Neutrophil (primary cell): ENCODE data around the gene TUBA4B.
"Not testable (repeated sequence)": the region's sequence is repeated elsewhere in the genome, so short reads cannot be mapped to it uniquely, and the experiment has no call there.

Experiments
- H3K27ac ChIP-seq: fragments of 200-600 bp; sonication (generic); 2 replicates; pipeline ENCODE4 v1.5.1; 2016; ENCODE audit warnings: mild to moderate bottlenecking, moderate library complexity
- H3K27me3 ChIP-seq: fragments of 200-600 bp; sonication (generic); 2 replicates; pipeline ENCODE4 v1.6.0; 2016; ENCODE audit warnings: mild to moderate bottlenecking
- H3K36me3 ChIP-seq: fragments of 200-600 bp; sonication (generic); 2 replicates; pipeline ENCODE4 v1.5.1; 2017
- H3K4me1 ChIP-seq, 2 experiments: fragments of 200-600 bp in 1 of 2; sonication (generic) in 1 of 2; 1 replicate in 1 of 2; 2 replicates in 1 of 2; pipeline versions ENCODE4 v1.5.1 to v1.6.1; 2013 to 2016; ENCODE audit warnings: low read depth in 1 of 2, low read length in 1 of 2, mild to moderate bottlenecking in 1 of 2, moderate library complexity in 1 of 2; ENCODE audit not compliant: control insufficient read depth in 1 of 2, insufficient read depth in 1 of 2
- H3K4me3 ChIP-seq, 2 experiments: fragments of 200-600 bp in 1 of 2; sonication (generic) in 1 of 2; 1 replicate in 1 of 2; 2 replicates in 1 of 2; pipeline ENCODE4 v1.5.1; 2013 to 2016; ENCODE audit warnings: low read depth in 1 of 2, low read length in 1 of 2, mild to moderate bottlenecking in 1 of 2, moderate library complexity in 1 of 2
- H3K9me3 ChIP-seq: fragments of 200-600 bp; sonication (generic); 2 replicates; pipeline ENCODE4 v1.5.1; 2016
- TF ChIP-seq, protein P1 (sequence below): fragments of 200-600 bp; sonication (generic); IDR thresholded peaks from 2 replicates; pipeline ENCODE4 v1.5.1; 2016; ENCODE audit warnings: antibody characterized with exemption

The TUBA4B gene

DNA sequence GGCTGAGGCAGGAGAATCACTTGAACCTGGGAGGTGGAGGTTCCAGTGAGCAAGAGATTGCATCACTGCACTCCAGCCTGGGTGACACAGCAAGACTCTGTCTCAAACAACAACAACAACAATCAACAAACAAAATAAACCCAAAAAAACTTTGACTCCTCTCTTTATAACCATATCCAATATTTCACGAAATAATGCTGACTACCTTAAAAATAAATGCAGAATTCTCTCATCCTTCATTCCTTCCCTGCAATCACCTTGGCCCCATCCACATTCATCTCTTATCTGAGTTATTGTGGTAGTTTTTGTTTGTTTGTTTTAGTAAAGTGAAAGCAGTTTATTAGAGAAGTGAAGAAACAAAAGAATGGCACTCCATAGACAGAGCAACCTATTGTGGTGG is 53.0 kb downstream of the TUBA4B start:
- peaks cover 100% of the 10 kb centered on the region for H3K27me3 ChIP-seq
- H3K4me3 ChIP-seq: no peak overlapping the region
- no peaks in the 10 kb centered on the region for H3K36me3 ChIP-seq
- no peak overlapping the region for H3K27ac ChIP-seq
- H3K9me3 ChIP-seq: no peaks in the 10 kb centered on the region
- TF ChIP-seq, protein P1, sequence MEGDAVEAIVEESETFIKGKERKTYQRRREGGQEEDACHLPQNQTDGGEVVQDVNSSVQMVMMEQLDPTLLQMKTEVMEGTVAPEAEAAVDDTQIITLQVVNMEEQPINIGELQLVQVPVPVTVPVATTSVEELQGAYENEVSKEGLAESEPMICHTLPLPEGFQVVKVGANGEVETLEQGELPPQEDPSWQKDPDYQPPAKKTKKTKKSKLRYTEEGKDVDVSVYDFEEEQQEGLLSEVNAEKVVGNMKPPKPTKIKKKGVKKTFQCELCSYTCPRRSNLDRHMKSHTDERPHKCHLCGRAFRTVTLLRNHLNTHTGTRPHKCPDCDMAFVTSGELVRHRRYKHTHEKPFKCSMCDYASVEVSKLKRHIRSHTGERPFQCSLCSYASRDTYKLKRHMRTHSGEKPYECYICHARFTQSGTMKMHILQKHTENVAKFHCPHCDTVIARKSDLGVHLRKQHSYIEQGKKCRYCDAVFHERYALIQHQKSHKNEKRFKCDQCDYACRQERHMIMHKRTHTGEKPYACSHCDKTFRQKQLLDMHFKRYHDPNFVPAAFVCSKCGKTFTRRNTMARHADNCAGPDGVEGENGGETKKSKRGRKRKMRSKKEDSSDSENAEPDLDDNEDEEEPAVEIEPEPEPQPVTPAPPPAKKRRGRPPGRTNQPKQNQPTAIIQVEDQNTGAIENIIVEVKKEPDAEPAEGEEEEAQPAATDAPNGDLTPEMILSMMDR: no peak
- no peaks in the 10 kb centered on the region for H3K4me1 ChIP-seq

DNA sequence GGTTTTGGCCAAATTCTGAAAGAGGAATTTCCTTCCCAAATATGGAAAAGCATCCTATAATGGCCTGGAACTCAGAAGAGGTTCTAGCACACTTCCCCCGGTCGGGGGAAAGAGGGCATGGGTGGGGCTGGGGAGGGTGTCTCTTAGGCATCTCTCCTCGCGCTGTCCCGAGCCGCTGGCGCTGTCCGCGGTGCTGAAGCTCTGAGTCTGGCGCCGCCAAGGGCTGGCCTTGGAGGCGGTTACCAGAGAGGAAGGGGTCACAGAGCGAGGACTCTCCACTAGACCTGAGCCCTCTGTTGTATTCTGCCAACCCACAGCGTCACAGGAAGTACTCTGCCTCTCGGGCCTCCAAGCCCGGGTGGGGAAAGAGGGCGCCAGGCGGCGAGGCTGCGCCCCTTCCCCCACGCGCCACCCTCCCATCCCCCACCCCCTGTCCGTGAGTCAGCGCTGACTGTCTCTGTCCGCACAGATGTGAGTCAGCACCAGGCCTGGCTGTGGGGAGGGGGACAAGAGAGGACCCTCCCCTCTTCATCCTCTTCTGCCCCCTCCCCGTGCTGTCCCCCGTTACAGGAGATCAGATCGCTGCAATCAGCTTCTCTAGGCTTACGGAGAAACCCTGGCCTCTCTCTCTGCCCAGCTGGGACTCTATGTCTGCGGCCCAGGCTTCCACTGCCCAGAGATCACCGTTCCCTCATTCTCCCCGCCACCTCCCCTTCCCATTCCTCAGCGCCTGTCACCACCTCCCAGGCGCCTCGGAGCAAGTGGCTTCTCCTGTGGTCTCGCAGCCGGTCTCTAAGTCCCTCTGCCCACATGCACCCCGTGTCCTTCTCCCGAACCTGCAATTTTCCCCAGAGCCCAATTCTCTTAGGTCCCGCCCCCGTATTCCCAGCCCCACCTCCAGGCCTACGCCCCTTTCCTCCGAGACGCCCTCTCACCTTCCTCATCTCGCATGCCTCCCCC is 55.4 kb downstream of the TUBA4B start:
- no peak overlapping the region for H3K4me3 ChIP-seq
- H3K4me1 ChIP-seq: no peaks in the 10 kb centered on the region
- H3K27ac ChIP-seq: no peak overlapping the region
- H3K9me3 ChIP-seq: no peaks in the 10 kb centered on the region
- peaks cover 91% of the 10 kb centered on the region for H3K27me3 ChIP-seq
- H3K36me3 ChIP-seq: no peaks in the 10 kb centered on the region
- TF ChIP-seq, protein P1: no peak

DNA sequence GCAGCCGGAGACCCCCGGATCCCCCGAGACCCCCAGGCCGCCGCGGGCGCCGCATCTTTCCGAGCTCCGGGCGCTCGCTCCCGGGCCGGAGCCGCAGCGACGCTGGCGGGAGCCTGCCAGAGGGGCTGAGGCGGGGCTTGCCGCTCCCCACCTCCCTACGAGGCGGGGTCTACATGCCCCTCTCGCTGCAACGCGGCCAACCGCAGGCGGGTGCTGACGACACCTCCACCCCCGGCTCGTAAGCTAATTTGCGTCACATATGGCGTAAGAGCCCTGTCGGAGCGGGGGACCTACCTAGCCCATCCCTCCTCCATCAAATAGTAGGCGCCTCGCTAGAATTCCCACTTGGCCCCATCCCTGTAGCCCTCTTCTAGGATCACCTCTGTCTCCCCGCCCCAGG is 56.2 kb downstream of the TUBA4B start, which contains the start of gene PTPRN:
Gene PTPRN, minus strand, starts transcription at position 124 of the 400 bp plus-strand sequence. Its CDS starts 69 bp downstream, at position 55.
- Histone ChIP-seq H3K4me3 (no peak within 1 kb of the TSS), H3K36me3 (no peaks in the 10 kb centered on the region), H3K4me1 (no peaks in the 10 kb centered on the region), H3K9me3 (no peaks in the 10 kb centered on the region), H3K27me3 (peaks cover 83% of the 10 kb centered on the region), H3K27ac (no peak within 1 kb of the TSS)
- TF ChIP-seq, protein P1: no peak

DNA sequence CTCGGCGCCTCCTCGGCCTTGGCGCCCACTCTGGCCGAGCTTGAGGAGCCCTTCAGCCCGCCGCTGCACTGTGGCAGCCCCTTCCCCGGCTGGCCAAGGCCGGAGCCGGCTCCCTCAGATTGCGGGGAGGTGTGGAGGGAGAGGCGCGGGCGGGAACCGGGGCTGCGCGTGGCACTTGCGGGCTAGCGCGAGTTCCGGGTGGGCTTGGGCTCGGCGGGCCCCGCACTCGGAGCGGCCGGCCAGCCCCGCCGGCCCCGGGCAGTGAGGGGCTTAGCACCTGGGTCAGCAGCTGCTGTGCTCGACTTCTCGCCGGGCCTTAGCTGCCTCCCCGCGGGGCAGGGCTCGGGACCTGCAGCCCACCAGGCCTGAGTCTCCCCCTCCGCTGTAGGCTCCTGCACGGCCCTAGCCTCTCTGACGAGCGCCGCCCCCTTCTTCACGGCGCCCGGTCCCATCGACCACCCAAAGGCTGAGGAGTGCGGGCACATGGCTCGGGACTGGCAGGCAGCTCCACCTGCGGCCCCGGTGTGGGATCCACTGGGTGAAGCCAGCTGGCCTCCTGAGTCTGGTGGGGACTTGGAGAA is 59.7 kb downstream of the TUBA4B start:
- H3K9me3 ChIP-seq, H3K27ac ChIP-seq, H3K36me3 ChIP-seq, H3K4me3 ChIP-seq, H3K4me1 ChIP-seq: not testable (repeated sequence)
- peaks cover 63% of the 10 kb centered on the region for H3K27me3 ChIP-seq

DNA sequence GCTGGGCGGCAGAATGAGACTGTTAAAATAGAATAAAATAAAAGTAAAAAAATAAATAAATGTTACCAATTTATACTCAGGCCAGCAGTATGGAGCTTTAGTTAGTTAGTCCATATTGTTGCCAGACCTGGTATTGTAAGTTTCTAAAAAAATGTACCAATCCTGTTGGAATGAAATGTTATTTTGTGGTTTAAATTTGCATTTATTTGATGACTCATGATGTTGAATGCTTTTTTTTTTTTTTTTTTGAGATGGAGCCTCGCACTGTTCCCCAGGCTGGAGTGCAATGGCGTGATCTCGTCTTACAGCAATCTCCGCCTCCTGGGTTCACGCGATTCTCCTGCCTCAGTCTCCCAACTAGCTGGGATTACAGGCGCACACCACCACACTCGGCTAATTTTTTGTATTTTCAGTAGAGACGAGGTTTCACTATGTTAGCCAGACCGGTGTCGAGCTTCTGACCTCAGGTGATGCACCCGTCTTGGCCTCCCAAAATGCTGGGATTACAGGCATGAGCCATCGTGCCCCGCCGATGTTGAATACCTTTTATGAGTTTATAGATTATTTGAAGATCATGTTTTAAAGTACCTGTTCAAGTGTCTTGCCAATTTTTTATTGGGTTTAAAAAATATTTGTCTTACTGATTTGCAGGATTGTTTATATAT is 61.9 kb downstream of the TUBA4B start:
- Histone ChIP-seq H3K4me1 (no peaks in the 10 kb centered on the region), H3K27ac (no peak overlapping the region), H3K27me3 (peaks cover 59% of the 10 kb centered on the region), H3K4me3 (no peak overlapping the region), H3K36me3 (no peaks in the 10 kb centered on the region), H3K9me3 (no peaks in the 10 kb centered on the region)
- TF ChIP-seq, protein P1: no peak
